HG02852 (cell line): ENCODE measurements around the gene FHAD1.

Source experiments
- ATAC-seq: cut with Tn5 transposase; IDR thresholded peaks from one replicate; pipeline ENCODE4 v1.9.1; 2021; ENCODE audit warnings: mild to moderate bottlenecking, moderate library complexity; ENCODE audit not compliant: unreplicated experiment

FHAD1 gene

DNA sequence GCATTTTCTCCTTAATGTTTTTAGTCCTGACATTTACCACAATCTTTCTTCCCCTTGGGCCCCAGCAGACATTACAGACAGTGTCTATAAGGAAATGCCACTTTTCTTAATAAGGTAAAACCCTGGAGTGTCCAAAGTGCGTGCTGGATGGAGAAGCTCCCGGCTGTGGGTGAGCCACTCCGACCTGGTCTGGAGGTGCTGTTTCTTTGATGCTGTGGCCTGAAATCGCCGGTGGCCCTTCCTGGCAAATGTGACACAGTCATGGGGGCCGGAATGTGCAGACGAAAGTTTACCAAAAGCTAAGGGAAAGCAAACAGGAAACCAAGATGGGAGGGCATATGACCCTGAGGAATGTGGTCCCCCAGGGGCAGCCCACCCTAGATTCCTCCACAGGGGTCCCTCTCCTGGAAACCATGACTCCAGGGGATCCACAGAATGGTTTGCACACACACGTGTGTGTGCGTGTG, 77.9 kb downstream of the FHAD1 start:
- ATAC-seq = no peak

DNA sequence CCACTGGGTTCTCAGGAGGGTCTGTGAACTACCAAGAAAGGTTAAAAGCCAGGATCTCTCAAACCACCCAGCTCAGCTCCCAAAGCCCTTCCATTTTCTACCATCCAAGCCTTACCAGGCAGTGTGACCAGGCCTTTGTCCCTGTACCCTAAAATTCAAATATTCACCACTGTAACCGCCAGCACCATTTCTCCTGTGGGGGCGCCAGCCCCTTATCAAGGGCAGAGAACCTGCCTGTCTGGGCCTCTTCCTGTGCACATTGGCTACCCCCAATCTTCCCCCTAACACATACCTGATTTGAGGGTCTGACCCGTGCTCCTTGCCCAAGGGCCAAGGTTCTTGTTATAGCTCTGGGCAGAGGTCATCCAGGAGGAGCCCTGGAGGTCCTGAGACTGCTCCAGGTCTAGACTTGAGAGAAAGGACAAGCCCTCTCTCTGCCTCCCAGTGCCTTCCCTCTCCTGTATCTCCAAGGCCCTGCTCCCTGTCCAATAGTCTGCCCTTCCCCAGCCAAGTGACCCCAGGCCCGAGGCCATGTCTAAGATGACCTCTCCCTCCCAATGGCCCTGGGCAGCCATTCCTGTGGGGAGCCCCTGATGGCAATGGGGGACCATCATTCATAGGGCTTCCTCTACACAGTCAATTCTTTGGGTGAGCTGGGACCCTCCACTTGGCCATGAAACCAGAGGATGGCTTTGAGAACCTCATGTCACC, 78.5 kb downstream of the FHAD1 start:
- ATAC-seq = no peak

DNA sequence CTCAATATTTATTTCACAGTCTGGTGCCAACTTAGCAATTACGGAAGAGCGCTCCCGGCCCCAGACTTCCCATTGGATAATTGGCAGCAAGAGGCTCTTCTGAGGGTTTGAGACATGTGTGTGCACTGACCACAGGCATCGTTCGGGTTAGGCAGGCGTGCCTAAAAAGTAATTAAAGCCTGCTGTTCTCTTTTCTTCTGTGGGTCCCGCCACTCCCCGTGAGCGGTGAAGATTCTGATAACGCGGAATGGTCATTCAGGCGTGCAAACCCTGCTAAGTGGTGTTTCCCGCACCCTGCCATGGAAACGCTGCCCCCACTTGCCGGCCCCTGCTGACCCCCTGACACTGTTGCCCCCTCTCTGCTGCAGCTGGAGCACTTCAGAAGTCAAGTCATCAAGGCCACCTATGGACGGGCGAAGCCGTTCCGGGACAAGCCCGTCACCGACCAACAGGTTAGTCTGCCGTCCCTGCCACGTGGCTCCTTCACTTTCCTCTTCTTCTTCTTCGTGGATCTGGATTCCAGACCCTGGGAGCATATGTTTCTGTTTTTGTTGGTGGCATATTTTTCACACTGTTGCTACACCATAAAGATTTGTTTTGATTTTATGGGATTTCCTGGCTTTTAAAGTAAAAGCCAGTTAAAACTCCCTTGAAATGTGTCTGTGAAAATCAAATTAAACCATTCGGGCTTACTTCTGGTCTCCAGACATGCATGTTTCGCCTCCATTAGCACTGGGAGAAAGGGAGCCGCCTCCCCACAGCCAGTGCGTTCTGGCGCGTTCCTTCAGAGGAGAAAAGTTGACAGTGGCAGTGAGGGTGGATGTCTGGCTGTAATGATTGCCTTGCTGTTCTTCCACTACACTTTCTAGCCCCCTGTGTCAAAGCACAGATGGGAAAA, 79.9 kb downstream of the FHAD1 start:
- ATAC-seq = no peak

DNA sequence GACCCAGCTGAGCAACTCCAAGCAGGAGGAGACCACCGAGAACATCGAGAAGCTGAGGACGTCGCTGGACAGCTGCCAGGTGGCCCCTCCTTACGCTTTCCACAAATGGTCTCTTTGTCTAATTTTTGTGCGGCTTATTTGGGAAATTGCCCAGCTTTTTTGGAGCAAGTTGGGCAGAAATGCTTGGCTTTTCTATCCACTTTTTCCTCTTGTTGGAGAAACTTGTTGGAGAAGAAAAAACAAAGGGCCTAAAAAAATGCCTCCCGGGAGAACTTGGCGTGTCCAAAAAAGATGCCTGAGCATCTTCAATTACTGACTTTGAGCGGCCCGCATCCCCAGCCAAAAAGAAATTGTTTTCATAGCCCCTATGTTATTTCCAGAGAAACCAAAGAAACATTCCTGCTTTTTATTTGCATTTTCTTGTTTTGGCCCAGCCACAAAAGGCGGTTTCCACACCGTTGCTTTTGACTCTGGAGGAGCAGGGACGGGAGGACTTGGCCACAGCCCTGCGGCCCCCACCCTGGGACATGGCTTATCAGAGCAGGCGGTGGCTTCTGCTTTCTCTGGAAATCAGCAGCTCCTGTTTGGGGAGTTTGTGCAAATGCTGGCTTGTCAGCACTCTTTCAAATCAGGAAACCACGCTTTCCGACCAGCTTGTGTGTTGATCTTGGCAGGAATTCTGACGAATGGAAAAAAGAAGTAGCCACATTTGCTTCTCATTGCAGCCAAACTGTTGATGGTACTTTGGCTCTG, 81.5 kb downstream of the FHAD1 start:
- no peak for ATAC-seq

DNA sequence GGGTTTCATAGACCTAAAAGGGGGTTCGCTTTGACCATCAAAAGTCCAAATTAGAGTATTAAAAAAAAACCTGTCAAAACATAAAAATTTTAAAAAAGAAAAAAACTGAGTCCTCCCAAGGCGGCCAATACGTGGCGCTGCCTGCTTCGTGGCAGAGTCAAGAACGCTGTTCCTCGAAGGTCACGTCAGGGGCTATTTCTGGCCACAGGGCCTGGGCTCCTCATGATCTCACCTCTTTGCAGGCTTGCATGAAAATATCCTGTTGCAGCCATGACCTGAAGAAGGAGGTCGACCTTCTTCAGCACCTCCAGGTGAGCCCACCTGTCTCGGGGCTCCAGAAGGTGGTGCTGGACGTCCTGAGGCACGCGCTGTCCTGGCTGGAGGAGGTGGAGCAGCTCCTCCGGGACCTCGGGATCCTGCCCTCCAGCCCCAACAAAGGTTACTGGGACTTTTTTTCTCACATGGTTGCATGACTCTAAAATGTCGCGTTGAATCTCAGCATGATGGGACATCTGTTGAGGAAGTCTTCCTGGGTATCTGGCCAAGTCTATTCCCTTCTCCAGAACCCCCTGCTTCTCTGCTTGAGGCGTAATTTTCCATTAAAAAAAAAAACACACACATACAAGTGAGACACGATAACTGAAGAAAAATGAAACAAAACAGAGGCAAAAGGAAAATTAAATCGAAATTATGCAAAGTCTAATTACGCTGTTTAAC, 82.2 kb downstream of the FHAD1 start:
- no peak for ATAC-seq

DNA sequence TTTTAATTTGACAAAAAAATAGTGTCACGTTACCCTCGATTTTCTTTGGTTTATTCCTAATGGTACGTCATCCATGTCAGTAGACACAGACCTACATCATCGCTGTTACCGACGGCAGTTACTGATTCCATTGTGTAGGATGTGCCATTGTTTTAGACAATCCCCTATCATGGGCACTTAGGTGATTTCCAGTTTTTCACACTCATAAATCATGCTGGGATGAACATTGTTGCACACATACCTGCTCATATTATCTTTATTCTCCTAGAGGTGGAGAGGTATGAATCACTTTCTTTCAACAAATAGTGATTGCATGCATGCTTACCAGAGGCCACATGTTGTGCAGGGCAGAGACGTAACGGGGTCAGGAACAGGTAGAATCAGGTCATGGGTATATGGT, 83.0 kb downstream of the FHAD1 start:
- no peak for ATAC-seq

DNA sequence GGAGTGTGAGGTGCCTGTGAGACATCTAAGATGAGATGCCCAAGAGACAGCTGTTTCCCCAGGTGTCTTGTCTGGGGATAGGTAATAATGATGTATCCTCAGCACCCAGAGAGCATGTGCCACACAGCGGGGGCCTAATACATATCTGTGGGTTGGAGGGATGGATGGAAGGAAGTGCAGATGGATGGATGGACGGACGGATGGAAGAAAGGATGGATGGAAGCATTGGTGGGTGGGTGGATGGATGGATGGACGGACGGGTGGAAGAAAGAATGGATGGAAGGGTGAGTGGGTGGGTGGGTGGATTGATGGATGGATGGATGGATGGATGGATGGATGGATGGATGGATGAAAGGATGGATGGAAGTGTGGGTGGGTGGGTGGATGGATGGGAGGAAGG, 84.2 kb downstream of the FHAD1 start:
- no peak for ATAC-seq

DNA sequence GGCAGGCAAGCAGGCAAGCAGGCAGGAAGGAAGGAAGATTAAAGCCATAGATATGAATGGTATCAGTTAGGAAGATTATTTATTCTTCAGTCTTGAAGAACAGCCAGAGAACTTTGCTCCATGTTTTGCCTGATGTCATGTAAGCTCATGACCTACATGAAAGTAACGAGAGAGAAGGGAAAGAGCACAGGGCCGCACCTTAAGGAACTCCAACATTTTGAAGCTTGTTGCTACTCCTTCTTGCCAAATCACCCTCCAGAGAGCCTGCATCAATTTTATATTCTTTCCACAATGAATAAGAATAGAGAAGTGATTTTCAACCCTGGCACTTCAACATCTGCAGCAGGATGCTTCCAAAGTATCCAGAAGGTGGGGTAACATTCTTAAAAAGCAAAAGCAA, 84.7 kb downstream of the FHAD1 start:
- ATAC-seq = no peak

DNA sequence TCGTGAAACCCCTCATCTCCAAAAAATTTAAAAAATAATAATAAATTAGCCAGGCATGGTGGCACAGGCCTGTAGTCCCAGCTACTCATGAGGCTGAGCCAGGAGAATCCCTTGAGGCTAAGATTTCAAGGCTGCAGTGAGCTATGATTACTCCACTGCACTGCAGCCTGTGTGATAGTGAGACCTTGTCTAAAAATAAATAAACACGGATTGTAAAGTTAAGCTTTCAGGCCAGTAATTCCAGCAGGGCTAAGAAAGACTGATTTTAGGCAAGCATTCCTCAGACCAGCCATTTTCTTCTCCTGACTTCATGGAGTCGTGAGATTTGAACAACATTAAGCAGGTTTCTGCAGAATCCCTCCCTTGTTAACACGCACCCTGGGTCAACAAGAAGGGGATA, 85.5 kb downstream of the FHAD1 start:
- ATAC-seq = no peak

DNA sequence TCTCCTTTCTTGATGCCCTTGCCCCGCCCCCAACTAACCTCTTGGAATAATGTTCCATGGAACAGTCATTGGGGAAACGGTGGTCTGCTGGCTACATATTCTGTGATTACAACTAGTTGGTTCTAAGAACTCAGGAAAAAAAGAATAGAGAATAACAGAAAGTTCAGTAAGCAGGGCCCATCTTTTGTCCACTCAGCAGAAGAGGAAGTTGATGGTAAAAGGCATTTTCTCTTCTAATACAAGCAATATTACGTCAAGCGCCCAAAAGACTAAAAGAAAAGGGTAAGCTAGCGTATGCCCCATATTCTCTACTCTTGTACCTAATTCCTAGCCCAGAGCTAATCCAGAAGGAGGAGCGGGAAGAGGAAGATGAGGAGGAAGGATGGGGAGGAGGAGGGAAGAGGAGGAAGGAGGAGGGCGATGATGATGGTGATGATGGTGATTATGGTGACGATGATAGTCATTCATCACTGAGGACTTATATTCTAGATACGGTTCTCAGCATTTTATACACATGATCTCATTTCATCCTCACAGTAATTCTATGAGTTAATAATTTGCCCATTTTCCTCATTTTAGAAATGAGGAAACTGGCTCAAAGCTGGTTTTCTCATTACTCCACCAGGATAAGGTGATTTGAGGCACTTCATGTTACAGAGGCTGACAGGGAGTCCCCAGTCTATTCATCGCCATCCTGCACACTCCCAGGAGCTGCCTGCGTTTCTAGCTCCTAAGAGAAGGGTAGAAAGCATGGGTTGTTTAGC, 86.1 kb downstream of the FHAD1 start:
- no peak for ATAC-seq

- ATAC-seq = no peak
These were observed 88.0 kb downstream of the FHAD1 start for GRCh38 chr1:15334995-15335394.

DNA sequence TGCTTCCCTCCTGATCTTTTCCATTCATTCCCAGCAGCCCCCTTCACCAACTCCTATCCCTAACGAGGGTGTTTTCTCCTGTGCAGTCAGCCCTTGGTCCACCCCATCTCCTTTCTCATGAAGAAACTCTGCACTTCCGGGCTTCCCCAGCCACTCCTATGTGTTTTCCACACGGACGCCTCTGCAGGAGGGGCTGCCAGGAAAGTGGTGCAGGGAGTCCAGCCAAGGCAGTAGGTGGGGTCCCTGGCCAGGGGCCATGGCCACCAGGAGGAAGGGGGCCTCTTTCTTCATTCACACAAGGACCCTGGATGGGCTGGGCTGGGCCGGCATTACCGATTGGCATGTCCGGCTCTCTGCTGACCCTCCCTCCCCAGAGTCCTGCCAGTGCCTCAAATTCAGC, 89.8 kb downstream of the FHAD1 start:
- no peak for ATAC-seq

DNA sequence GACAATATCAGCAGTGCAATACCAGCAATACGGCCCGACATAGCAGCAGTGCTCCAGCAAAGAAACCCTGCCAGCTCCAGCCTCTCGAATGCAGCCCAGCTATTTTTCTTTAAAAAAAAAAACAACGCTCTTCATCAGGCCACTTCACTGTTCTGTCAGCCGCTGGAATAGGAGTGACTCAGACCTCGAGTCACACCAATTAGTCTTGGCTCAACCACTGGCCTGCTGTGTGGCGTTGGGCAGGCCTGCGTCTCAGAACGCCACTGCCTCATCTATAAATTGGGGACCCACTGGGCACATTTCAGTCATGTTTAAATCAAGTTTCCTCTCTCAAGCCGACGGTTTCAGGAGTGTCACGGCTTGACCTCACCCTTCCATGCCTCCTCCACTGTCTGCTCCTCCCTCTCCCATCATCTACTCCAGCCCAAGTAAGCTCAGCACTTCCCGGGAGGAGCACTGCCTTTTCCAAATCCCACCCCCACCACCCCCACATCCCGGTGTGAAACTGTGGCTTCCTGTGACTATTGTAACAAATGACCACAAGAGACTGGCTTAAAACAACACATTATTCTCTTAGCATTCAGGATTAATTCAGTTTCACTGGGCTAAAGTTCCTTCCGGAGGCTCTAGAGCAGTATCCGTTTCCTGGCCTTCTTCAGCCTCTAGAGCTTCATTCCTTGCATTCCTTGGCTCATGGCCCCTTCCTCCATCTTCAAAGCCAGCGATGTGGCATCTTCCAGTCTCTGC, 90.8 kb downstream of the FHAD1 start:
- no peak for ATAC-seq

- no peak for ATAC-seq
These were observed 92.5 kb downstream of the FHAD1 start for GRCh38 chr1:15339570-15339969.

DNA sequence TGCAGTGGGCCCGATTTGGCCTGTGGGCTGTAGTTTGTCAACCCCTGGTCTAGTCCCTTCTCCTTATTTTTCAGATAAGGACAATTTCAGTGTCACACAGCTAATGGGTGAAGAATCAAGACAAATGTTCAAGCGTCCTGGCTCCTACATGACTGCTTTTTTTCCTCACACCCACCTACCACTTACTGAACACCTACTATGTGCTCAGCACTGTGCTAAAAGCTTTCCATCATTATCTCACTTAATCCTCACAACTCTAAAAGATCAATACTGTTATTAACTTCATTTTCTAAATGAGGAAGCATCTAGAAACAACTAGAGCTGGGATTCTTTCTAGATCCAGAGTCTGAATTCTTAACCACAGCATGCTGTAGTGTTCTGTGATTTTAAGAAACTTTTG, 94.2 kb downstream of the FHAD1 start:
- no peak for ATAC-seq

DNA sequence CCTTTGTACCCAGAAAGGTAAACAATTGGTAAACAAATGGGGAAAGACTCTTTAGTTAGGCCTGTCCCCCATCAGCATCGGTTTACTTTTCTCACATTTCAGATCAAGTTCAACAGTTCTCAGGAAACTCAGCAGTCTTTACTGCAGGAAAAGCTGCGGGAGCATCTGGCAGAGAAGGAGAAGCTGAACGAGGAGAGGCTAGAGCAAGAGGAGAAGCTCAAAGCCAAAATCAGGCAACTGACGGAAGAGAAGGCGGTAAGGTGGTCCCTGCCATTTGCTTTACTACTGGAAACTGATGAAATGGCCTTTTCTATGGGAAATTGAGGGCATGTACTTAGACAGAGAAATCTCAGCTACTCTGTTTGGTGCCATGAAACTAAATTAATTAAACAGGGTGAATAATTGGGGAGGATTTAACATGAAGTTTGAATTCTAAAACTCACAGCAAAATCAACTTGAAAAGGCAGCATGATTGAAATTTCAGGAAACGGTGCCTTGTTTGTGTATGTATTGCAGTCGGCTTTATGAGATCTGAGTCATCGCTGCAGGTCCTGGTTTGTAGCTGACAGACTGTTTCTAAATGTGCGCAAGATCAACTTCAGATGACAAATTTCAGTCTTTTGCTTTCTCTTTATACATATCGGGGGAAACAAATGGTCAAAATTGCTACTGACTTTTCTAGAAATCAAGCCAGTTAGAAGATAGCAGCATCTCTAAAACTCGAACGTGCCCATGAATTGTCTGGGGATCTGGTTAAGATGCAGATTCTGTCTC, 94.8 kb downstream of the FHAD1 start:
- no peak for ATAC-seq

DNA sequence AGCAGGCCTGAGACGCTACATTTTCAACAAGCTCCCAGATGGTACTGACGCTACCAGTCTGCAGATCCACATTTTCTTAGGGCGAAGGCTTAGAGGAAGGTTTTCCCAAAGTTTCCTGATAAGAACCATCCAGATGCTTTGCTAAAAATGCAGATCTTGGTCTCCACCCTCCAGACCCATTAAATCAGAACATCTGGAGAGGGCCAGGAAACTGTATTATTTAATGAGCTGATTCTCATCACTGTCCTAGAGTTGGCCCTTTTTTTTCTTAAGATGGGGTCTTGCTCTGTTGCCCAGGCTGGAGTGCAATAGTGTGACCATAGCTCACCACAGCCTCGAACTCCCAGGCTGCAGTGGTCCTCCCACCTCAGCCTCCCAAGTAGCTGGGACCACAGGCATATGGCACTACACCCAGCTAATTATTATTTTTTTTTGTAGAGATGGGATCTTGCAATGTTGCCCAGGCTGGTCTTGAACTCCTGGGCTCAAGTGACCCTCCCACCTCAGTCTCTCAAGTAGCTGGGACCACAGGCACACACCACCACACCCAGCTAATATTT, 95.5 kb downstream of the FHAD1 start:
- ATAC-seq = no peak

DNA sequence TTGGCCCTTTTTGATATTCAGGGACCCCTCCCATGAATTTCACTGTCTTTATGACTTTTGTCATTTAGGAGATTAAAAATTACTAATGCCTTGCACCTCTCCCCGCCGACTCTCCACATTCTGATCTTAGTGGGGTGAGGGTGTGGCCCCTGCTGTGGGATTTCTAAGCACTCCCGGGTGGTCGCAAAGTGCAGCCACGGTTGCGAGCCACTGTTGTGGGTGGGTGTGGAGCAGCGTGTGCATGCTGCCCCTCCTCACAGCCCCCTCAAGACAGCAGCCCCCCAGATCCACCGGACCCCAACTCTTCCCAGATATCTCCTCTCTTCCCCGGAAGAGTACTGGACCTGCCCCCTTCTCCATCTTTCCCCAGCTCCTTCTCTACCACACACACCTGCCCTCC, 96.1 kb downstream of the FHAD1 start:
- no peak for ATAC-seq
